ENCODE measurements around the gene PSME3.

DNA sequence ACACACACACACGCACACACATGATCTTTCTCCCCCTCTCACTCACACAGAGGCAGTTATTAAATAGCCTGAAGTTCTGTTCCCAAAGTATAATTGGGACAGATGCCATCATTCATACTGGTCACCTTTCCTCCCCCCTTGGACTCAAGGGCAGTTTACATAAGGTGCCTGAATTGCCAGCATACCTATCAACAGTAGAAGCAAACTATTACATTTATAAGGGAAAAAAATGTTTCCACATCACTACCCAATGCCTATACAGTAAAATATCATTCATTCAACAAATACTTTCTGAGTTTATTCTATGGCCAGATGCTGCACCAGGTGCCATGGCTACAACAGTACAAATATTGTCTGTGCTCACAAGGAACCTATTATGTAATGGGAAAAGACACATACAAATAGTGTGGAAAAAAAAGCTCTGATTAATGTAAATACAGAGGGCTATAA, 28.3 kb upstream of the PSME3 start:
- TF ChIP-seq, protein P1, sequence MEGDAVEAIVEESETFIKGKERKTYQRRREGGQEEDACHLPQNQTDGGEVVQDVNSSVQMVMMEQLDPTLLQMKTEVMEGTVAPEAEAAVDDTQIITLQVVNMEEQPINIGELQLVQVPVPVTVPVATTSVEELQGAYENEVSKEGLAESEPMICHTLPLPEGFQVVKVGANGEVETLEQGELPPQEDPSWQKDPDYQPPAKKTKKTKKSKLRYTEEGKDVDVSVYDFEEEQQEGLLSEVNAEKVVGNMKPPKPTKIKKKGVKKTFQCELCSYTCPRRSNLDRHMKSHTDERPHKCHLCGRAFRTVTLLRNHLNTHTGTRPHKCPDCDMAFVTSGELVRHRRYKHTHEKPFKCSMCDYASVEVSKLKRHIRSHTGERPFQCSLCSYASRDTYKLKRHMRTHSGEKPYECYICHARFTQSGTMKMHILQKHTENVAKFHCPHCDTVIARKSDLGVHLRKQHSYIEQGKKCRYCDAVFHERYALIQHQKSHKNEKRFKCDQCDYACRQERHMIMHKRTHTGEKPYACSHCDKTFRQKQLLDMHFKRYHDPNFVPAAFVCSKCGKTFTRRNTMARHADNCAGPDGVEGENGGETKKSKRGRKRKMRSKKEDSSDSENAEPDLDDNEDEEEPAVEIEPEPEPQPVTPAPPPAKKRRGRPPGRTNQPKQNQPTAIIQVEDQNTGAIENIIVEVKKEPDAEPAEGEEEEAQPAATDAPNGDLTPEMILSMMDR (IDR thresholded peaks at IDR 0.05), result no peak
- TF ChIP-seq POLR2AphosphoS5 (IDR thresholded peaks at IDR 0.05) (peak; percentile 89), POLR2A (IDR thresholded peaks at IDR 0.05) (no peak)
